Stimulated activated CD8-positive, alpha-beta memory T cell treated with anti-CD3 and anti-CD28 coated beads, Interleukin-15, amount 100 ng/mL, for 1 hour (primary cell): ENCODE measurements around the gene FAM228A.

Source experiments
- DNase-seq: peaks from one replicate; pipeline ENCODE4 v3.0.0-alpha.2; 2020; ENCODE audit warnings: low read depth

The FAM228A gene

DNA sequence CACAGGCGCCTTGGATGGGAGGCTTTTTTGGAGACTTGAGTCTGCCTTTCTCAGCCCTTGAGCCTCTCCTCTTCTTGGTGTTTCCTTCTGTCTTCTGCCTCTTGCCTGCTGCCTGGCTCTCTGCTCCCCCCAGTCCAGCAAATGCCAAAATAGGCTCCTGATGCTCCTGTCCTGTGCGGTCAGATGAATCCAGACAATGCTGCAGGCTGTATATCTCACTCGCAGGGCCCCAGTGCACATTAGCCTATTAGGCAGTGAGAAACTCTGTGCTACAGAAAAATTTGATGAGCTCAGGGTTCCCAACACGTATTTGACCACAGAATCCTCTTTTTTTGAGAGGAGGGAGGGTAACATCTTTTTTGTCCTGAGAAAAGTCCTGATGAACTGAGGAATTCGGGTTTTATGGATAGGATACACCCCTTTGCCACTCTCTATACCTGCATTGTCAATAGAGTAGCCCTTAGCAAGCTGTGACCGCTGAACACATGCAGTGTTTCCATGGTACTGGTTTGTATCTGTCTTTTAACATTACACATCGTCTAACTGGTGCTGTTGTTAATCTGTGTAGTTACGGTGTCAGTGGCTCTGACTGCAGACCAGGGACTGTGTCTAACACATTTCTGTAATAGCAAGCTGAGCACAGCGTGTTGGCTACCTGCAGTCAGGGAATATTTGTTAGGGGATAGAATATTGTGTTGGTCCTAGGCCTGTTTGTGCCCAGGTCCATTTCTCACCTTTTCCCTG, 50.8 kb downstream of the FAM228A start:
- DNase-seq, result no peak

GRCh38 chr2:24228470-24228869, 53.6 kb downstream of the FAM228A start:
- no peak for DNase-seq

DNA sequence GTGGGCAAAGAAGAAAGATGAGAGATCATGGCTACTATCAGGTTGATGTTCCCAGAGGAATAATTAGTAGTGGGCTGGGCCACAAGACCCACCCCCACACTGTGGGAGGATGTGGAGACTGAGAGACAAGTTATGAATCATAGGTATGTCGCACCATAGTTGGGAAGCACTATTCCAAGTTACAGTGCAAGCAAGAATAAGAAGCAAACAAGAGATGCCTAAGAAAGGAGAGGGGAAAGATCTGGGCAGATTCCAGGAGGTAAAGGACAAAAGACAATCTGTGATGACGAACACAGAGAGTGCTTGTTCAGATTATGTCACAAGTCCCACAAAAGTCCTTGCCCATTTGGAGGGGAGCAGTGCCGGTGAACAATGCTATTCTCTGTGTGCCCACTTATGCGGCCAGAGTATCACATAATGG, 56.6 kb downstream of the FAM228A start:
- no peak for DNase-seq

DNA sequence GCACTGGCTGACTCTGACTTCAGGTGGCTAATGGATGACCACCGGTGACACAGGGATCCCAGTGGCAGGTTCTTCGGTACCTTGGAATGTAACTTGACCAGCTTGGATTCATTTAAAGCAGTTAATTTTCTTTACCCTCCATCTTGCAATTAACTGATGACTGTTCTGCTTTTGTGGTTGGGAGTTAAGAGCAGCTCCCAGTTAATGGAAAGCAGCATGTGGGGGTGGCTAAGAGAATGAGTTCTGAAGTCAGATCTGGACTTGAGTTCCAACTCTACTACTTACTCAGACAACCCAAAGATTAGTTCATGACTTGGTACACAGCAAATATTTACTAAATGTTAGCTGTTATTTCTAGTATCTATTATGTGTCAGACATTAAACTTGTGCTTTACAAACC, 58.5 kb downstream of the FAM228A start:
- DNase-seq, result no peak

- DNase-seq, result no peak
Observed at GRCh38 chr2:24237313-24237712, 62.5 kb downstream of the FAM228A start.

GRCh38 chr2:24238158-24238557, 63.3 kb downstream of the FAM228A start:
- no peak for DNase-seq

DNA sequence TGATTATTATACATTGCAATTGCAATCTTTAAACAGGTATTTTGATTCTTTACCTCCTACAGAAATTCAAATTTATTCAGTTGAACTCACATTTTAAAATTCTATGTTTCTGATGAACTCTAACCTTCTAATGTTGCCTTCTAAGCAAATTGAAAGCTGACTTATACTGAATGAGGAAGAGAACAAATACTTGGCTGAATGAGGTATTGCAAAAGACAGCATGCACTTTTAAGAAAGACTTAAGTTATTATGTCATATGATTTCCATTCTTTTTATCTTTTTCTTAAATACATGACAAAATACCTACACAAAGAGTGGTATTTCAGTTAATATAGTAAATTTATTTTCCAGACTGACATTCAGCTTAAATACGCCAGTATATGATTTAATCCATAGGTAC, 64.7 kb downstream of the FAM228A start:
- no peak for DNase-seq
